ENCODE measurements around the gene STAT4.

Gene STAT4, protein sequence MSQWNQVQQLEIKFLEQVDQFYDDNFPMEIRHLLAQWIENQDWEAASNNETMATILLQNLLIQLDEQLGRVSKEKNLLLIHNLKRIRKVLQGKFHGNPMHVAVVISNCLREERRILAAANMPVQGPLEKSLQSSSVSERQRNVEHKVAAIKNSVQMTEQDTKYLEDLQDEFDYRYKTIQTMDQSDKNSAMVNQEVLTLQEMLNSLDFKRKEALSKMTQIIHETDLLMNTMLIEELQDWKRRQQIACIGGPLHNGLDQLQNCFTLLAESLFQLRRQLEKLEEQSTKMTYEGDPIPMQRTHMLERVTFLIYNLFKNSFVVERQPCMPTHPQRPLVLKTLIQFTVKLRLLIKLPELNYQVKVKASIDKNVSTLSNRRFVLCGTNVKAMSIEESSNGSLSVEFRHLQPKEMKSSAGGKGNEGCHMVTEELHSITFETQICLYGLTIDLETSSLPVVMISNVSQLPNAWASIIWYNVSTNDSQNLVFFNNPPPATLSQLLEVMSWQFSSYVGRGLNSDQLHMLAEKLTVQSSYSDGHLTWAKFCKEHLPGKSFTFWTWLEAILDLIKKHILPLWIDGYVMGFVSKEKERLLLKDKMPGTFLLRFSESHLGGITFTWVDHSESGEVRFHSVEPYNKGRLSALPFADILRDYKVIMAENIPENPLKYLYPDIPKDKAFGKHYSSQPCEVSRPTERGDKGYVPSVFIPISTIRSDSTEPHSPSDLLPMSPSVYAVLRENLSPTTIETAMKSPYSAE

DNA sequence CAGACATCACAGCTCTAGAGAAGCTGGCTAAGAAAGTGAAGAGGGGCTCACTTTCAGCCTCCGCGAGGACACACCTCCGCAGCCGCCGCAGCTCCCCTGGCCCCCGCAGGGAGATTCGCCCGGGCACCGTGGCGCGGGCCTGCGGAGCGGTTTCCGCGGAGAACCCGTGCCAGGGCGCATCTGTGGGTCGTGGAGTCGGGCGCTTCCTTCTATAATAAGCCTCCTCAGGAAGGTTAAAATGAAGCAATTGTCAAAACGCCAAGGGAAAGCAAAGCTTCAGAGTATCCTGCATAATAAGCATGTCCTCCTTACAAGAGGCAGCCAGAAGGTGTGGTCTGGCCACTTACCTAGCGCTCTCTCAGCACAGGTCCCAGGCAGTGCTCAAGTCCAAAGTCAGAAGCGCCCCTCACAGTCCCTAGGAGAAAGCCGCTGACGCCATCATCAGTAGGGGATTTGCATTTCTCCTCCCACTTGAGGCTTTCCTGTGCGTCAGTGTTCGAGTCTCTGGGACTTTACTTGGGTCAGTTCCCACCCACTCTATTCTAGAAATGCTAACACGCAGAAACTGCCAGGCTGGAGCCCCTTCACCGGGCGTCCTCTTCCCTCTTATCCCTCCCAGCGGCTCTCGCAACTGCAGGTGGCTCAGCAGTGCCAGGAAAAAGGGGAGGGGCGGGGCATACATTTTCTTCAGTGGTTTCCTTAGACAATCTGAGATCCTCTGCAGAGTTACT is at the start of gene STAT4:
TSS of gene STAT4 (minus strand) at position 395 of the 731 bp plus-strand sequence. CDS start 2,791 bp downstream, outside the sequence.
- no peak for DNase-seq

DNA sequence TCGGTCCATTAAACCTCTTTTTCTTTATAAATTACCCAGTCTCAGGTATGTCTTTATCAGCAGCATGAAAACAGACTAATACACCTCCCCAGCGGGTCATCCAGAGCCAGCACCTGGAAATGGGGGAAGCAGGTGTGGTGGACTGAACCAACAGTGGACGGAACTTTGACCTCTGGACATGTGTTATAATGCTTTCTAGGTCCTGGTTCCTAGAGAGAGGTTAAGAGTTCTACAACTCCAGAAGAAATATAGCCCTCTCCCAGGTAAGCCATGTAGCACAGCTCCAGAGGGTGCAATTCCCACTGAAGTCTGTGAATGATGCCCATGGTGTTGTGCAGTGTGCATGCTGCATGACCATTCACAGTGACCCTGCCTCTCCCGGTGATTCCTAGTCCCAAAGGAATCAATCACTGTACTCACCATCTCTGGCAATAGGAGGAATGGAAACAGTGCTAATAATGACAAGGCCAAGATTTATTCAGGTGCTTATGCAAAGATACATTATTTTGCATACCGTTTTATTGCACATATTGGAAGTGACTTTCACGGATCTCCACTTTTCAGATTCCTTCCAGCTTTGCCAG is 49.2 kb upstream of the STAT4 start:
- no peak for DNase-seq

DNA sequence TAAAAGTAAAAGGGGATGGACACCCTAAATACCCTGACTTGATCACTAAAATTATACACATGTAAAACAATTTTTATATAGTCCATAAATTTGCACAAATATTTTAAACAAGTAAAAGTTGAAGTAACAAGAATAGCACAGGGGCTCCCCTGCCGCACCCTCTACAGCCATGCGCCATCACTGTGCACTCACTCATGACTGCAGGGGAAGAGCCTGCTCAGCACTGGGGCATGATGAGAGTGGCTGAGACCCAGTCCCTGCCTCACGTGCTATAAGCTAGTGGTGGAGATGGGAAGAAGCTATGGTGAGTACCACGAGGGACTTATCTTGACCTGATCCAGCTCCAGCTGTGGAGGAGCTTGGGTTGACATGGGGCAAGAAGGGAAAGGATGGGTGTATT is 47.5 kb upstream of the STAT4 start:
- no peak for DNase-seq

DNA sequence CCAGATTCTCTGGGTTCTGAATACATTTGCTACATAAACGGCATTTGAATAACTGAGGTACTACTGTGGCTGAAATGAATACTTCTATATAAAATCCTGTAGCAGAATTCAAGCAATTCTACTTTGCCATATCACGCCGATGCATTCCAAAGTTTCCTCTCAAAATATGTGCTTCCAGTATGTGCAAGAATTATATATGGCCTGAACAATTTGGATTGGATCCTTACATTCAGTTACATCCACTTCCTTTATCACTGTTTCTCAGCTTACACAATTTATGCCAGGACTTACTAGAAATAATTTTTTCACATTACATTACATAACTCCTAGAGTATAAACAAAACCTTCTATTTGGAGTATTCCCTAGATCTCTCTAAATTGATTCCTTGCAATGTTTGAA is 46.3 kb upstream of the STAT4 start:
- no peak for DNase-seq

DNA sequence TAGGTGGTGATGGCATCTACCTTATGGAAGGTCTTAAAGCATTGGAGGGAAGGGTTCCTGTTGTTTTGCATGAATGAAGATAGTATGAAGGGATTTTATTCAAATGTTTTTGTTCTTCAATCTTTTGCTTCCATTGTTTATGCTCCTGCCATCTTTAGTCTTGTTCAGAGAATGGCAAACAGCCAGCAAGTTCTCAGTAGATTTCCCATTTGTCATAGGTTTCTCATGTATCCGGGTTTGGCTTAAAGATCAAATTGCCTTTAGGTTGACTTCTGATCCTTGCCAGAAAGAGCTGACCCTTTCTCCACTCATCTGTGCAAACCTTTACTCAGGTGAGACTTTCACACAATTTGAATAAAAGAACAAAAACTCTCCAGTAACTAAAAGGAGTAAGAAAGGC is 44.2 kb upstream of the STAT4 start:
- no peak for DNase-seq

DNA sequence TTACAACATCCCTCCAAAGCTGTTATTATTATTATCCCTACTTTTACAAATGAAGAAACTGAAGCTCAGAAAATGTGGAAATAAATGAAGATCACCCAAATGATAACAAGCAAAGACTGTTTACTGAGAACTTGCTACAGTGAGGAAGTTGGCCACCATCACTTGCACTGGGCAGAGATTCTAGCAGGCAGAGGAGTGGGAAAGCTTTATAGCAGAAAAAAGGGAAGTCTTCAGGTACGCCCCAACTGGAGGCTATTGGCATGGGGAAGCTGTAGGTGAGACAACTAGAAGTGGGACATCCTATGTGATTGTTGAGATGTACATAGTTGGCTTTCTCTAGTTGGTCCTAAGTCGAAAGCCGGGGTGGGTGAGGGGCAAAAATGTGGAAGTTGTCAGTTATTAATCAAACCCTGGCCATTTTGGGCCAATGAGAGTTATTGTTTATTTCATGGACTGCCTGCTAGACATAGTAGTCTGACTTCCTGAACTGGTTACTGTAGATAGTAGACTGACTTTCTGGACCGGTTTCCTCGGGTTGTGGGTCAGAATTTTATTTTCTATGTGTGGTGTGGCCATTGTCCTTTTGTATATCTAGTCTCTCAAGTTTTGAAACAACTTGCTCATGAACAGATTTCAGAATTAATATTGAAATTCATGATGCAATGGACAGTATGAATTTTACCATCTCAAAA is 40.2 kb upstream of the STAT4 start:
- no peak for DNase-seq

DNA sequence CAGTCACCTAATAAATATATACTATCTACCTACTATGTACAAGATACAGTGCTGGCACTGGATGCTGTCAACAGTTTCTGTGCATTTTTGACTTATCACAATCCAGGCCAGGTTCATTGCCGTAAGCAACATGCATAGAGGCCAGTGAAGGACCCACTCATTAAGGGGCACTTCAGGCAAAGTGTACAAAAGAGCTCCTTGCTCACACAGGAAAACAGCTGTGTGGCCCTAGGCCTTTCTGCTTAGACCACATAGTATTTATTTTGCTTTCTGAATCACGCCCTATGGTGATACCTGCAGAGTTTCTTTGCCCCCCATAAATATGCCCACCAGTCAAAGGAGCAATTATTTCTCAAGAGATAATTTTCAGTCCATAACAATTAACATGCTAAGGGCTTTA is 39.6 kb upstream of the STAT4 start:
- DNase-seq: no peak

DNA sequence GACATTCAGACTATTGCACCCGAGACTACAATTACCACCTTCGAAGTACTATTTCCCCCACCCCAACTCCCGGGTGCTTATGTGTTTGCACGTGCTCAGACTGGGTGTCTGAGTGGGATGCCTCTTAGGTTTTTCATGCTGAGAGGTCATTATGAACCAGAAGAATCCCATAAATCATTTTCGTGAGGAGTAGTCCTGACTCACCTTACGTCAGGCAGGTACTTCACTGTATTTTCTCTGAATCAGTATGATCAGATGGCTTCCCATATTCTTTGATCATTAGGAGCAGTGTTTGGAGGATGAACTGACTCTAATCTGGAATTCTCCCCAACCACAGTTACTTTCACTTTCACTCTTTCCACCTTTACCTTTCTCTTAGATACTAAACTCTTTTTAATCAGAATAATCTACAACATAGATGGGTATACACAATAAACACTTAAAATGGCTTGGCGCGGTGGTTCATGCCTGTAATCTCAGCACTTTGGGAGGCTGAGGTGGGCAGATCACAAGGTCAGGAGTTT is 38.4 kb upstream of the STAT4 start:
- DNase-seq: no peak

DNA sequence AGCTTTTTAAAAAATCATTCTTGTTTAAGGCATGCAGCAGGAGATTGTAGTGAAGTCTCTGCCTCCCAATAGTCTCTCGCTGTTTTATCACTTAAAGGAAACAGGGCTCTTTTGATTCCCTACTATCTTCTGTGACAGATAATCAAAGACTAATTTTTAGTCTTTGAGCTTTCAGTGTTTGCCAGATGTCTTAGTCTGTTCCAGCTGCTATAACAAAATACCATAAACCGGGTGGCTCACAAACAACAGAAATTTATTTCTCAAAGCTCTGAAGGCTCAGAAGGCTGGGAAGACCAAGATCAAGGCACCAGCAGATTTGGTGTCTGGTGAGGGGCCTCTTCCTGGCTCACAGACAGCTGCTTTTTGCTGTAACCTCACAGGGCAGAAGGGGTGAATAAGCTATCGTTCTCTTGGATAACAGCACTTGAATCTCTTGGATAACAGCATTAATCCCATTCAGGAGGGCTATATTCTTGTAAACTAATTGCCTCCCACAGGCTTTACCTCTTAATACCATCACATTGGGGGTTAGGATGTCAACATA is 37.8 kb upstream of the STAT4 start:
- DNase-seq: no peak

DNA sequence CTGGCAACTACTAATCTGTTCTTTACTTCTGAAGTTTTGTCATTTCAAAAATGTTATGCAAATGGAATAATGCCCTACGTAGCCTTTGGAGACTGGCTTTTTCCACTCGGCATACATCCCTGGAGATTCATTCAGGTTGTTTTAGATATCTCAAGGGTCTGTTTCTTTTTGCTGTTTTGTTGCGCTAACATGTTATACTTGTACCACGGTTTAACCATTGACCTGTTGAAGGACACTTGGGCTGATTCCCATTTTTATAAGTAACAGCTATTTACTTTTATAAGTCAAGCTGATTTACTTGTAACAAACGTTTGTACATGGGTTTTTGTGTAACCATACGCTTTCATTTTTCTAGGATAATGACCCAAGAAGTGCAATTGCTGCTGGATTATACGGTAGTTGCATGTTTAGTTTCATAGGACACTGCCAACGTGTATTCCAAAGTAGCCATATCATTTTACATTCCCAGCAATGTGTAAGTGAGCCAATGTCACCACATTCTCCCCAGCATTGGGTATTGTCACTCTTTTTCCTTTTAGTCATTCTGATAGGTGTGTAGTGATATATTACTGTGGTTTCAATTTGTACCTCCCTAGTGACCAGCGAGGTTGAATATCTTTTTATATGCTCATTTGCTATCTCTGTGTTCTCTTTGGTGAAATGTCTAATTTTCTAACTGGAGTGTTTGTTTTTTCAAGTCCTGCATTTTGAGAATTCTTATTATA is 36.5 kb upstream of the STAT4 start:
- DNase-seq: no peak

DNA sequence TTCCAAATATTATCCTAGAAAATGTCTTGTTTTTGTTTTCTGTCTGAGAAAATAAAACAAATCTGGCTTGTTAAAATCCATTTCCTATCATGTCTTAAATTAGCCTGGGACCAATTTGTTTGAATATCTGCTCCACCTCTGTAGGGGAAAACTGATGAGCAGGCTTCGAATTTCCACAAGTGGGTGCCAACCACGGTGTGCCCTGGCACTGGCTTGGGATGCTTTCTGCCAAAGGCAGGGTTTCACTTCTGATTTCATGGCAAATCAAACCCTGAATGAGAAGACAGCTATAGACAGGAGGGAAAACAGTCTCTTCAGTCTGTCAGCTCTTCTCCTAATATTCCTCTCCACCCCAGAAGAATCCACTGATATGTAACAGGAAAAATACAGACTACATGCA is 33.7 kb upstream of the STAT4 start:
- DNase-seq: no peak

DNA sequence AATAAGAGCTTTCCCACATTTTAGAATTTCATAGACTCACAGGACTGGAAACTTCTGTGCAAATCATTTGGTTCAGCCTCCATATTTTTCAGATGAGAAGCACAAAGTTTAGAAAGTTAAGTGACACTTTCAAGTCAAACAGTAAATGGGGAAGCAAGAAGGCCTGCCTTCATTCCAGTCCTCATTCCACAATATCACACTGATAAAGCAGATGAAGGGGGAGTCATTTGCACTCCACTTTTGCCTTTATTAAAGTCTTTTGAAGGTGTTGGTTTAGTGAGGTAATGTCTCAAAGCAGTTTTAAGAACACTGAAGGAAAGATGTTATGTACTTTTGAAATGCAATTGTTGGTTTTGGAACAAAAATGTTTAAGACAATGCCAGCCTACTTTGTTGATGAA is 32.7 kb upstream of the STAT4 start:
- no peak for DNase-seq

DNA sequence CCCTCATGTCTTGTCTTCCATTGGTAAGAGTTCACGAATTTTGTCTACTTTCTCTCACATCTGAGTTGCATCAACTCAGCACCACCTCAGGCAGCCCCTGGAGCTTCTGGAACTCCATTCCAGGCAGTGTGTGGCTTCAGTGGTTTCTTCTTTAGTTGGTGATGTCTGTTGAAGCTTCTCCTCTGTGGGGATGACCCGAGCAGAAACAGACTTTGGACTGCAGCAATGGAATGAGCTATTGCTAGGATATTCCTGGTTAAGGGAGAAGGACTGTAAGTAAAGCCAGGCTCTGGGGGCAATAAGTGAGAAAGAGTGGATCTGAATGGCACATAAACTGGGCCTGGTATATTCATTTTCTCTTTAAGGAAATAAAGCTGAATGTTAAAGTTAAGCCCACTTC is 32.3 kb upstream of the STAT4 start:
- no peak for DNase-seq

DNA sequence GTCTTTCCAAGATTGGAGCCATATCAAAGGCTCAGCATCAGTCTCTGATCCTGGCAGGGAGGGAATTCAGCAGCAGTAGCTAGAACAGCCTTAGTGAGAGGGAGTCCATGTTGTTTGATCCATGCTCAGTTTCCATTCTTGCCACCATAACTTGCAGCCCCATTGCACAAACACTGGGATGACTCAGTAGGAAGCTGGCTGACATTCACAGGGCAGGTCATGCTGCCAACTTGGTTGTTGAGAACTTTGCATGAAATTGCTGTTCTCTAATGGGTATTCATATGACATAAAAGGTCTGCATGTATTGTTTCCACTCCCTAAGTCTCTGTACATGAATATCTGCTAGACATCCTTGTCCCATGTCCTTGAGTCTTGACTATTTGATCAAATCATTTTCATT is 29.9 kb upstream of the STAT4 start:
- DNase-seq: no peak

DNA sequence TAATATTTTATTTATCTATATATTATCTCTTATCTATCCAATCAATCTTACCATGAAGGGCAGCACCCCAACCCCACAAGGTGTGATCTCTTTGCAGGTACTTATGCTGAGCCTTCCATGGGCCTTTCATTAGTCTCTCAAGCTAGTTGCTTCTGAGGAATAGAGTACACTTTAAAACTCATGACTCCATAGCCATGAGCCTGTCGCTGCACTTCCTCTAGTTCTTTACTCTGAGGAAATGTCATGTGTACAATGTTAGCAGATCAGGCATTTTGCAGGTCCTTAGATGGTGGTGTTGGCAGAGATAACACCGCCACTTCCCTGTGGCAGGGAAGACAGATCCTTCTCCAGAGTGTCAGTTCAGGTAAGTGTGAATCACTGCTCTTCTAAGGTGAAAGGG is 29.5 kb upstream of the STAT4 start:
- no peak for DNase-seq

DNA sequence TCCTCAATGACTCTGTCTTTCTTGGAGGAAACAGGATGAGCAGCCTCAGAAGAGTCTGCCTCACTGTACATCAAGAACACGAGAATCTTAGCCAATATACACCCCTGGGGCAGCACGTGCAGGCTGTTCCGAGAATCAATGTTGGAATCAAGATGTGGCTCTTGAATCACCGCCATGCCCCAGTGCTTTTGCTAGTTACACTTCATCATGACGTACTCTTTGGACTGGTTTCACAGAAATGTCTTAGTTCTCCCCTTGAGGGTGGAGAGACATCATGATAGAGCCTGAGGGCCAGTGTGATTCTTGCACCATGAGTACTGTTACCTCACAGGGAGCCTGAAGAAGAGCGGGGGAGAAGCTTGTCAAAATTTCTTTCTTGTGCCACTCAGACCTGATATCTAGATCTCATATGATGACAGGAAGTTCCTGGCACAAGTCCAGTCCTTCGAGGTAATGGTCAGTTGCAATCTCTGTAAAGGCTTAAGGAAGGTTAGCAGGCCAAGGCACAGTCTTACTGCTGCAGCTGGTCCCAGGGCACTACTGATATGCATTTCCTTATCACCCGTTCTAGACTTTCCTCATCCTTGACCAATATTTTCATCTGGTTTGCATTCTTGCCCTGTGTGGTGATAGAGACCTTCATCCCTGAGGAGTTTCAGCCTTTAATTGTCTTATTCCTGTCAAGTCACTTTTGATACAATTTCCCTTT is 28.2 kb upstream of the STAT4 start:
- DNase-seq: no peak

DNA sequence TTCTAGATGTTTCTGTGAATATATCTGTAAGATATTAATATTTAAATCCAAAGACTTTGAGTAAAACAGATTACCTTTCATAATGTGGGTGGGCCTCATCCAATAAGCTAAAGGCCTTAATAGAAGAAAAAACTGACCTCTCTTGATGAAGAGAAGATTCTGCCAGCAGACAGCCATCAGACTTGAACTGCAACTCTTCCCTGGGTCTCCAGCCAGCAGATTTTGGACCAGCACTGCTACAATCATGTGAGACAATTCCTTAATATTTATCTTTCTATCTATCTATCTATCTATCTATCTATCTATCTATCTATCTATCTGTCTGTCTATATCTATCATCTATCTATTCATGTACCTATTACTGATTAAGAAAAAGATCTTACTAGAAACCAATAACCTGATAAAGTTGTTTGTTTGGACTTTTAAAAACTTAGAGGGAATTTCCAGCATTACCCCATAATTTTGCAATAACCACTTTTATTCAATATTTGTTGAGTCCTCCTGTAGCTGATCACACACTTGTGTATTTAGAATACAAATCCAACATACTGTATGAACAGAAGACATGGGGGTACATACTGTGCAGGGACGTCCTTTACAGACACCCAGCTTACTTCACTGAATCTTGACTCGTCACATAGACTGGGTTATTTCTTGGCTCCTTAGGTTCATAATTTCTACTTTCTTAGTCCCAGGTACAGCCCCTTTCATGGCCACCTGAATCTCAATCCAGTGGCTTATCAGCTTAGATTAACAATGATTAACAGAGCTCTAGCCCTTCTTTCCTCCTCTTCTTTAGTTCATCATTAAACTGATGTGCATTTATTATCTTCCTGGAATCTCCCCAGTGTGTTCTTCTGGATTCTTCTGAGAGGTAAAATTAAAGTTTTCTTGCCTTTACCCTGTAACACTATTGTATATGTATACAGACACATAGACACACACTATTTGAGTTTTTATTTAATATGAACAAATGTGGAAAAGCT is 27.2 kb upstream of the STAT4 start:
- DNase-seq: no peak

DNA sequence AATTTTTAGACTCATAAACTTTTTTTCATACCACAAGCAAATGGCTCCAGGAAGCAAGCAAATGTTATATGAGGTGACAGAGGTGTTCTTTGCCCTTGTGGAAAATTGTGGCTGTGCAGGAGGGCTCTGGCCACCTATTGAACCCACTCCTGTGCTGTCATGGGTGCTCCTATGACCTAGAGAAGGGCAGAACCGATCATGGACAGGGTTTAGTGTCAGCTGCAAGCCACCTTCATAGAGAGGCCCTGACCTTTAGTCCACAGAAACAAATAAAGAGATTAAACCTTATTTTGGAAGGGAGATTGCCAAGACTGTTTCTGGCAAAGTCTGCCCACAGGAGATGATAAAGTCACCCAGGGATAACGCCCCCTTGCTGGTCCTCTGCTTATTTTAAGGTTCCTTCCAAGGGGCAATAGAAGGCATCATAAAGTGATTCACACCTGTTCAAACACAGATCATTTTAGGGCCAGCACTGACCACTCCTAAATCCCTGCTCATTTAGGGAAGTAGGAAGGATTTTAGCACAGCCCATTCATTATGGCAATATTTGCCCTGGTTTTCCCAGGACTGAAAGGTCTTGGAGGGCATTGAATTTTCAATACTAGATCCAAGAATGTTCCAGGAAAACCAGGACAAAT is 26.1 kb upstream of the STAT4 start:
- DNase-seq: no peak

DNA sequence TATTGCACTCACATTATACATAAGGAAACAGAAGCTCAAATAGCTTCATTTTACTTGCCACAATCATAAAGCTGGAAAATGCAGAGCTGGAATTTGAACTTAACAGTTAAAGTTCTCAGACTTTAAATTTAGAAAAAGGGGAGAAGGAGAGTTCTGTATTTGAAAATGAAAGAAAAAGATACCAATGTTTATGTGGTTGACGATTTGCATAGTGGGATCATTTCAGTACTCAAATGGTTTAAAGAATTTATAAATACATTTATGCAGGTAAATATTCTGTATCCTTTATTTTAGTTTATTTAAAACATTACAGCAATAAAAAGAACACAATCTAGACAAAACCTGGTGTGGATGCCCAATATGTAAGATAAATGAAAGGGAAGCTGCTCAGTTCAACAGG is 25.5 kb upstream of the STAT4 start:
- no peak for DNase-seq
